GM18498 (cell line): Measurements from ENCODE around the gene KATNAL1.
"Not testable (repeated sequence)": the region's sequence is repeated elsewhere in the genome, so short reads cannot be mapped to it uniquely, and the experiment has no call there.

Experiments used
- ATAC-seq: cut with Tn5 transposase; IDR thresholded peaks from one replicate; pipeline ENCODE4 v1.9.1; 2021; ENCODE audit warnings: mild to moderate bottlenecking, moderate library complexity; ENCODE audit not compliant: unreplicated experiment

KATNAL1 gene

GRCh38 chr13:30295116-30295515, 12.2 kb downstream of the KATNAL1 start:
- no peak for ATAC-seq

- ATAC-seq = no peak
Measured at GRCh38 chr13:30294004-30294403, 13.3 kb downstream of the KATNAL1 start.

- ATAC-seq = no peak
Measured at GRCh38 chr13:30292325-30292724, 15.0 kb downstream of the KATNAL1 start.

- no peak for ATAC-seq
Measured at GRCh38 chr13:30290812-30291436, 16.4 kb downstream of the KATNAL1 start.

- ATAC-seq = no peak
Measured at GRCh38 chr13:30289533-30289932, 17.8 kb downstream of the KATNAL1 start.

- ATAC-seq = not testable (repeated sequence)
Measured at GRCh38 chr13:30286059-30286458, 21.3 kb downstream of the KATNAL1 start.

- no peak for ATAC-seq
Measured at GRCh38 chr13:30276178-30276577, 31.2 kb downstream of the KATNAL1 start.

GRCh38 chr13:30274083-30274482, 33.3 kb downstream of the KATNAL1 start:
- no peak for ATAC-seq

GRCh38 chr13:30270035-30270434, 37.3 kb downstream of the KATNAL1 start:
- not testable (repeated sequence) for ATAC-seq

GRCh38 chr13:30268673-30269072, 38.7 kb downstream of the KATNAL1 start:
- no peak for ATAC-seq

- ATAC-seq = no peak
Measured at GRCh38 chr13:30266756-30267155, 40.6 kb downstream of the KATNAL1 start.

- ATAC-seq = not testable (repeated sequence)
Measured at GRCh38 chr13:30259149-30259733, 48.1 kb downstream of the KATNAL1 start.

- ATAC-seq = peak; percentile 47
Measured at GRCh38 chr13:30257468-30258099, 49.8 kb downstream of the KATNAL1 start.

- no peak for ATAC-seq
Measured at GRCh38 chr13:30256713-30257467, 50.5 kb downstream of the KATNAL1 start.

GRCh38 chr13:30255696-30256095, 51.7 kb downstream of the KATNAL1 start:
- ATAC-seq = no peak

- ATAC-seq = no peak
Measured at GRCh38 chr13:30253830-30254229, 53.5 kb downstream of the KATNAL1 start.

GRCh38 chr13:30247406-30247805, 59.9 kb downstream of the KATNAL1 start:
- no peak for ATAC-seq

GRCh38 chr13:30241532-30241931, 65.8 kb downstream of the KATNAL1 start:
- ATAC-seq = no peak

- ATAC-seq = no peak
Measured at GRCh38 chr13:30240608-30241007, 66.7 kb downstream of the KATNAL1 start.

GRCh38 chr13:30235216-30235615, 72.1 kb downstream of the KATNAL1 start:
- ATAC-seq = no peak

- no peak for ATAC-seq
Measured at GRCh38 chr13:30234619-30235162, 72.7 kb downstream of the KATNAL1 start.
